HCT116 (cell line): ENCODE results near the gene TRERF1. TPM values are rescaled to one million over a fixed set of nuclear protein-coding genes. Genes with fewer than 3 reads are reported as not detected.

ENCODE experiments used
- ATAC-seq: fragments of 200-7000 bp; cut with Tn5 transposase; 2 replicates; pipeline ENCODE4 v1.9.1; 2020; ENCODE audit warnings: mild to moderate bottlenecking, moderate library complexity
- BruUV-seq: library from RNA; stranded (reverse); fragments of 400-500 nt; replicated peaks from 2 replicates; lab custom pipeline; 2021; lab: Mats Ljungman, UMichigan
- CTCF ChIA-PET: fragments of 300-600 bp; sonication (Branson Sonifier 250); formaldehyde crosslinking; loops from one replicate; lab custom pipeline; 2021; ENCODE audit warnings: antibody characterized with exemption; lab: Charles Lee
- POLR2A ChIA-PET: fragments of 300-600, 350-600 bp; sonication (Branson Sonifier 250); formaldehyde crosslinking; loops from one replicate; lab custom pipeline; 2021; ENCODE audit warnings: antibody characterized with exemption; lab: Charles Lee
- RAD21 ChIA-PET, 2 experiments: fragments of 300-600 bp; sonication (Branson Sonifier 250); formaldehyde crosslinking; loops; one replicate each; lab custom pipeline; 2023; ENCODE audit warnings: low total read pairs in 2 of 2; ENCODE audit not compliant: uncharacterized antibody in 2 of 2, unreplicated experiment in 2 of 2, low non-redundant PET in 1 of 2; lab: Charles Lee
- DNase-seq: peaks from one replicate; pipeline ENCODE4 v3.0.0-alpha.2; 2010; ENCODE audit warnings: low read depth, low spot score
- H2AFZ ChIP-seq: fragments of 200-600 bp; shearing (Covaris generic), sonication (generic); 2 replicates; pipeline ENCODE4 v1.6.1; 2017; ENCODE audit warnings: low read depth, mixed run types, mixed read lengths, antibody characterized with exemption, low read length; ENCODE audit not compliant: poor library complexity, severe bottlenecking
- H3K27ac ChIP-seq: 2 replicates; pipeline ENCODE4 v1.5.1; 2012; ENCODE audit warnings: low read depth, low read length
- H3K27me3 ChIP-seq: fragments of 200-600 bp; sonication (generic); 2 replicates; pipeline ENCODE4 v1.6.1; 2016; ENCODE audit warnings: mixed run types, low read length, mixed read lengths; ENCODE audit not compliant: insufficient read depth
- H3K36me3 ChIP-seq, 2 experiments: fragments of 200-500 bp in 1 of 2; fragments of 200-600 bp in 1 of 2; sonication (Bioruptor generic) in 1 of 2; sonication (generic) in 1 of 2; 2 replicates each; pipeline versions ENCODE4 v1.5.1 to v1.6.1; 2014 to 2016; ENCODE audit warnings: low read length in 2 of 2, inconsistent platforms in 1 of 2, mixed read lengths in 1 of 2, mixed run types in 1 of 2; ENCODE audit not compliant: insufficient read depth in 2 of 2, control insufficient read depth in 1 of 2
- H3K4me1 ChIP-seq, 2 experiments: fragments of 200-600 bp in 1 of 2; sonication (generic) in 1 of 2; 2 replicates each; pipeline versions ENCODE4 v1.5.1 to v1.6.1; 2012 to 2017; ENCODE audit warnings: low read length in 2 of 2, inconsistent platforms in 1 of 2, mild to moderate bottlenecking in 1 of 2, mixed read lengths in 1 of 2, mixed run types in 1 of 2, moderate library complexity in 1 of 2; ENCODE audit not compliant: insufficient read depth in 2 of 2, control insufficient read depth in 1 of 2
- H3K4me2 ChIP-seq: fragments of 200-600 bp; sonication (generic); 2 replicates; pipeline ENCODE4 v1.6.1; 2017; ENCODE audit warnings: mixed run types, low read length, mixed read lengths
- H3K4me3 ChIP-seq, 2 experiments: fragments of 200-600 bp in 1 of 2; sonication (generic) in 1 of 2; replicated peaks in 1 of 2; 2 replicates each; pipeline ENCODE4 v1.5.1; 2011 to 2016; ENCODE audit warnings: low read length in 2 of 2, control low read depth in 1 of 2, low read depth in 1 of 2, mild to moderate bottlenecking in 1 of 2, mixed read lengths in 1 of 2, mixed run types in 1 of 2
- H3K79me2 ChIP-seq: fragments of 200-600 bp; sonication (generic); 2 replicates; pipeline ENCODE4 v1.6.1; 2017; ENCODE audit warnings: mild to moderate bottlenecking, mixed run types, low read length, moderate library complexity, mixed read lengths; ENCODE audit not compliant: insufficient read depth
- H3K9ac ChIP-seq: fragments of 200-600 bp; sonication (generic); 2 replicates; pipeline ENCODE4 v1.6.1; 2016; ENCODE audit warnings: low read length, mixed read lengths
- H3K9me2 ChIP-seq: fragments of 200-600 bp; sonication (generic), shearing (Covaris generic); 2 replicates; pipeline ENCODE4 v1.6.1; 2017; ENCODE audit warnings: mixed run types, mild to moderate bottlenecking, moderate library complexity; ENCODE audit not compliant: insufficient read depth
- H3K9me3 ChIP-seq, 2 experiments: fragments of 200-500 bp in 1 of 2; fragments of 200-600 bp in 1 of 2; sonication (Bioruptor generic) in 1 of 2; sonication (generic) in 1 of 2; 2 replicates each; pipeline ENCODE4 v1.6.1; 2014 to 2017; ENCODE audit warnings: low read length in 2 of 2, mixed read lengths in 2 of 2, inconsistent platforms in 1 of 2, low read depth in 1 of 2, mild to moderate bottlenecking in 1 of 2, mixed run types in 1 of 2, moderate library complexity in 1 of 2; ENCODE audit not compliant: control insufficient read depth in 1 of 2, insufficient read depth in 1 of 2
- H4K20me1 ChIP-seq: fragments of 200-600 bp; sonication (generic), shearing (Covaris generic); 2 replicates; pipeline ENCODE4 v1.6.1; 2017; ENCODE audit warnings: mixed run types, mild to moderate bottlenecking, moderate library complexity; ENCODE audit not compliant: insufficient read depth
- CBX3 ChIP-seq: IDR thresholded peaks from 2 replicates; pipeline ENCODE4 v1.6.1; 2012; ENCODE audit warnings: low read depth
- CEBPB ChIP-seq: IDR thresholded peaks from 2 replicates; pipeline ENCODE4 v1.6.1; 2012; ENCODE audit warnings: low read depth
- EGR1 ChIP-seq: IDR thresholded peaks from 2 replicates; pipeline ENCODE4 v1.6.1; 2012; ENCODE audit warnings: low read depth
- ELF1 ChIP-seq: IDR thresholded peaks from 2 replicates; pipeline ENCODE4 v1.6.1; 2012; ENCODE audit warnings: low read depth, borderline replicate concordance
- EZH2 ChIP-seq: fragments of 200-600 bp; sonication (generic); IDR thresholded peaks from 2 replicates; pipeline ENCODE4 v1.6.1; 2017; ENCODE audit warnings: antibody characterized with exemption, mixed run types
- EZH2phosphoT487 ChIP-seq: fragments of 200-600 bp; IDR thresholded peaks from 2 replicates; pipeline ENCODE4 v1.6.1; 2018; ENCODE audit warnings: antibody characterized with exemption, borderline replicate concordance
- FOSL1 ChIP-seq: IDR thresholded peaks from 2 replicates; pipeline ENCODE4 v1.6.1; 2012; ENCODE audit warnings: low read depth
- POLR2AphosphoS5 ChIP-seq: IDR thresholded peaks from 2 replicates; pipeline ENCODE4 v1.6.1; 2011; ENCODE audit warnings: mild to moderate bottlenecking, low read depth, low read length, moderate library complexity
- RAD21 ChIP-seq: IDR thresholded peaks from 2 replicates; pipeline ENCODE4 v1.6.1; 2012; ENCODE audit warnings: low read depth, mild to moderate bottlenecking
- SP1 ChIP-seq: IDR thresholded peaks from 2 replicates; pipeline ENCODE4 v1.6.1; 2012; ENCODE audit warnings: low read depth
- TCF7L2 ChIP-seq: IDR thresholded peaks from 2 replicates; pipeline ENCODE4 v1.7.0; 2011; ENCODE audit warnings: borderline replicate concordance, inconsistent platforms; ENCODE audit not compliant: insufficient read depth, insufficient read length; ENCODE audit errors: extremely low read depth
- intact Hi-C: fragments of 100-400 bp; cut with micrococcal nuclease; formaldehyde crosslinking; loops from 2 replicates; pipeline ENCODE4 v1.10.0; 2022
- total RNA-seq: library from RNA; stranded (reverse); gene quantifications from one replicate; pipeline ENCODE4 v1.2.1, GENCODE V29; 2021; ENCODE audit not compliant: unreplicated experiment
- TF ChIP-seq, protein P1 (sequence below), 3 experiments: fragments of 200-600 bp in 1 of 3; sonication (generic) in 1 of 3; IDR thresholded peaks in 2 of 3; conservative IDR thresholded peaks in 1 of 3; 2 replicates each; pipeline ENCODE4 v1.5.1; 2012 to 2017; ENCODE audit warnings: low read depth in 2 of 3, low read length in 2 of 3, antibody characterized with exemption in 1 of 3, borderline replicate concordance in 1 of 3, control low read depth in 1 of 3, mild to moderate bottlenecking in 1 of 3, mixed read lengths in 1 of 3, mixed run types in 1 of 3, moderate library complexity in 1 of 3; ENCODE audit not compliant: insufficient read depth in 1 of 3
- TF ChIP-seq, protein P2 (sequence below): IDR thresholded peaks from 2 replicates; pipeline ENCODE4 v1.6.1; 2011; ENCODE audit warnings: mild to moderate bottlenecking, low read length, moderate library complexity; ENCODE audit not compliant: insufficient replicate concordance; ENCODE audit errors: extremely low read depth

The TRERF1 gene
- total RNA-seq, 1 experiment from 2014 or later = 12.4 TPM

DNA sequence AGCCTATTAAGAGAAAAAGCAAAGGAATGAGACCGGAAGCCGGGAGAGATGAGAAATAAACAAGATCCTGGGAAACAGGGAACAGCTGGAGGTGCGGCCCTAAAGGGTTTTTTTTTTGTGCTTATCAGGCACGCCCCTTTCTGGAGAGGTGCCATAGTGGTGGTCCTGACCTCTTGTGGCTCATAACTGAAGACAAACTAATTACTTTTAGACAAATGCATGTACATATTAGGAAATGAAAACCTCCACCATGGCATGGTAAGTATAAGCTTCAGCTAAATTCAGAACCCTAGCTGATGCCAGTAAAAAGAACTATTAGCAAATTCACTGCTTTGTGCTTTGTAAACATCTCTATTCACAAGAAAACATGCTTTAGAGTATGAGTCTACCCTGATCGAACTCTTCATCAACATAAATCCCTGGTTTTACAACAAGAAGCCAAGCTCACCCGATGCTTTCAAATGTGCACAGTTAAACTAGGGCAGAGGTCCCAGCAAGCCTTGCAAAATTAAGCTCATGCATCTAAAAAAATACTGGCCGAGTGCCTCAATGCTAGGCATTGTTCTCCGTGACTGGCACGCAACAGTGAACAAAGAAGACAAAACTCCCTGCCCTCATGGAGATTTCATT, 137.7 kb downstream of the TRERF1 start:
- Histone ChIP-seq H3K4me3 (no peak overlapping the region), H3K9me3 (no peaks in the 10 kb centered on the region), H2AFZ (no peak overlapping the region), H3K4me1 (peaks cover 62 to 73% of the 10 kb centered on the region in 2 experiments), H3K9ac (0 out of 2 replicates have a peak overlapping the region, but pooled peaks have one; percentile 17), H3K27ac (peak overlapping the region; percentile 53; the same call in 1 of the 2 replicates), H4K20me1 (no peaks in the 10 kb centered on the region), H3K79me2 (no peaks in the 10 kb centered on the region), H3K36me3 (no peaks in the 10 kb centered on the region), H3K4me2 (peak overlapping the region; percentile 72), H3K27me3 (no peaks in the 10 kb centered on the region), H3K9me2 (no peaks in the 10 kb centered on the region)
- RAD21 ChIA-PET = no interaction called here
- CTCF ChIA-PET = interaction anchor here (1.6 to 1.9 kb wide), 2 partner anchors 53 to 234 kb away, joined by 3 to 6 read pairs; no protein-coding TSS in a partner anchor
- no peak for DNase-seq
- BruUV-seq = no TSS peak
- intact Hi-C loops = no loop called here
- POLR2A ChIA-PET = no interaction called here
- no peak for ATAC-seq
- TF ChIP-seq, protein P1, sequence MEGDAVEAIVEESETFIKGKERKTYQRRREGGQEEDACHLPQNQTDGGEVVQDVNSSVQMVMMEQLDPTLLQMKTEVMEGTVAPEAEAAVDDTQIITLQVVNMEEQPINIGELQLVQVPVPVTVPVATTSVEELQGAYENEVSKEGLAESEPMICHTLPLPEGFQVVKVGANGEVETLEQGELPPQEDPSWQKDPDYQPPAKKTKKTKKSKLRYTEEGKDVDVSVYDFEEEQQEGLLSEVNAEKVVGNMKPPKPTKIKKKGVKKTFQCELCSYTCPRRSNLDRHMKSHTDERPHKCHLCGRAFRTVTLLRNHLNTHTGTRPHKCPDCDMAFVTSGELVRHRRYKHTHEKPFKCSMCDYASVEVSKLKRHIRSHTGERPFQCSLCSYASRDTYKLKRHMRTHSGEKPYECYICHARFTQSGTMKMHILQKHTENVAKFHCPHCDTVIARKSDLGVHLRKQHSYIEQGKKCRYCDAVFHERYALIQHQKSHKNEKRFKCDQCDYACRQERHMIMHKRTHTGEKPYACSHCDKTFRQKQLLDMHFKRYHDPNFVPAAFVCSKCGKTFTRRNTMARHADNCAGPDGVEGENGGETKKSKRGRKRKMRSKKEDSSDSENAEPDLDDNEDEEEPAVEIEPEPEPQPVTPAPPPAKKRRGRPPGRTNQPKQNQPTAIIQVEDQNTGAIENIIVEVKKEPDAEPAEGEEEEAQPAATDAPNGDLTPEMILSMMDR (IDR thresholded peaks at IDR 0.05 in 2 of 3, conservative IDR thresholded peaks at IDR 0.05 in 1 of 3; ENCODE audit: borderline replicate concordance in 1 of 3, insufficient read depth in 1 of 3, low read depth in 2 of 3, low read length in 2 of 3) = no peak
- TF ChIP-seq TCF7L2 (no peak), CBX3 (no peak), EZH2phosphoT487 (no peak), SP1 (no peak)

DNA sequence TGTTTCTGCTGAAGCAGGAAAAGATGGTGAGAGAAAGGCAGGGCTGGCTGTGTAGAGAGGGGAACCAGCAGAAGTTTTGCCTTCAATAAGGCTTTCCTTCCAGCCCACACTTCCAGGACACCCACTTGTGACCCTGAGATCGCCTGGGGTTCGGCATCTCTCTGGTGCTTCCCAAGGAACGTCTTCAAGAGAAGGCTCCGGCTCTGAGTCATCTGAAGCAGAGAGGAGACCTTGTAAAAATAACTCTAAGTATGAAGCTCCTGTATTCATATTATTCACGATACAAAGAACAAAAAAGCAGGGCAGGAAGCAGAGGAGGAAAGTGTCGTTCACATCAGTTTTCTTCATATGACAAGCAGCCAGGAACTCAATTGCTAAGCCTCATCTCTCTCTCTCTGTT, 138.7 kb downstream of the TRERF1 start:
- Histone ChIP-seq H3K9ac (peak overlapping the region; percentile 39), H3K27me3 (no peaks in the 10 kb centered on the region), H3K79me2 (no peaks in the 10 kb centered on the region), H3K4me1 (peaks cover 56 to 68% of the 10 kb centered on the region in 2 experiments), H4K20me1 (no peaks in the 10 kb centered on the region), H3K27ac (peak overlapping the region; percentile 53), H3K9me2 (no peaks in the 10 kb centered on the region), H3K4me2 (peak overlapping the region; percentile 72), H3K4me3 (peak overlapping the region in 1 of 2 experiments; percentile 29; a peak in 3 of 4 replicates), H3K9me3 (no peaks in the 10 kb centered on the region), H2AFZ (no peak overlapping the region), H3K36me3 (no peaks in the 10 kb centered on the region)
- ATAC-seq = no peak
- ChIA-PET CTCF (interaction anchor here (1.9 kb wide), 1 partner anchor 235 kb away, joined by 6 read pairs; no protein-coding TSS in a partner anchor), POLR2A (no interaction called here), RAD21 (interaction anchor here in 1 of 2 experiments (0.6 kb wide), 1 partner anchor 18 kb away, joined by 5 read pairs; no protein-coding TSS in a partner anchor)
- intact Hi-C loops = no loop called here
- no peak for DNase-seq
- BruUV-seq = no TSS peak
- TF ChIP-seq POLR2AphosphoS5 (no peak), ELF1 (no peak), CEBPB (no peak), FOSL1 (peak; percentile 47; the same call in 1 of the 2 replicates), EZH2 (no peak), RAD21 (no peak), EGR1 (0 out of 2 replicates have a peak, but pooled peaks have one; percentile 21), SP1 (no peak)
- TF ChIP-seq, protein P2, sequence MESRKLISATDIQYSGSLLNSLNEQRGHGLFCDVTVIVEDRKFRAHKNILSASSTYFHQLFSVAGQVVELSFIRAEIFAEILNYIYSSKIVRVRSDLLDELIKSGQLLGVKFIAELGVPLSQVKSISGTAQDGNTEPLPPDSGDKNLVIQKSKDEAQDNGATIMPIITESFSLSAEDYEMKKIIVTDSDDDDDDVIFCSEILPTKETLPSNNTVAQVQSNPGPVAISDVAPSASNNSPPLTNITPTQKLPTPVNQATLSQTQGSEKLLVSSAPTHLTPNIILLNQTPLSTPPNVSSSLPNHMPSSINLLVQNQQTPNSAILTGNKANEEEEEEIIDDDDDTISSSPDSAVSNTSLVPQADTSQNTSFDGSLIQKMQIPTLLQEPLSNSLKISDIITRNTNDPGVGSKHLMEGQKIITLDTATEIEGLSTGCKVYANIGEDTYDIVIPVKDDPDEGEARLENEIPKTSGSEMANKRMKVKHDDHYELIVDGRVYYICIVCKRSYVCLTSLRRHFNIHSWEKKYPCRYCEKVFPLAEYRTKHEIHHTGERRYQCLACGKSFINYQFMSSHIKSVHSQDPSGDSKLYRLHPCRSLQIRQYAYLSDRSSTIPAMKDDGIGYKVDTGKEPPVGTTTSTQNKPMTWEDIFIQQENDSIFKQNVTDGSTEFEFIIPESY = no peak
